Peyer's patch (tissue), 4 donors: ENCODE results near the gene TTC39B.

Source experiments
- CTCF ChIP-seq, 6 experiments: fragments of 450-650 bp in 4 of 6; fragments of 200-600 bp in 2 of 6; sonication (generic) in 1 of 6; IDR thresholded peaks; one replicate each; pipeline ENCODE4 v1.5.1; 2017 to 2019; ENCODE audit warnings: antibody characterized with exemption in 6 of 6, mild to moderate bottlenecking in 3 of 6, moderate library complexity in 1 of 6
- POLR2A ChIP-seq, 2 donors: fragments of 450-650 bp; IDR thresholded peaks; one replicate each; pipeline ENCODE4 v1.5.1; 2017; ENCODE audit warnings: antibody characterized with exemption in 2 of 2, mild to moderate bottlenecking in 2 of 2, moderate library complexity in 2 of 2

- no peak for TF ChIP-seq CTCF (IDR thresholded peaks at IDR 0.05)
- no peak for TF ChIP-seq POLR2A (IDR thresholded peaks at IDR 0.05)
Measured at GRCh38 chr9:15182101-15182551, 124.9 kb downstream of the TTC39B start.
